Femur (tissue), 1 donor: Measurements from ENCODE around the gene THSD4.

ENCODE experiments used
- DNase-seq: peaks from one replicate; pipeline ENCODE4 v3.0.0-alpha.2; 2017

THSD4 gene

DNA sequence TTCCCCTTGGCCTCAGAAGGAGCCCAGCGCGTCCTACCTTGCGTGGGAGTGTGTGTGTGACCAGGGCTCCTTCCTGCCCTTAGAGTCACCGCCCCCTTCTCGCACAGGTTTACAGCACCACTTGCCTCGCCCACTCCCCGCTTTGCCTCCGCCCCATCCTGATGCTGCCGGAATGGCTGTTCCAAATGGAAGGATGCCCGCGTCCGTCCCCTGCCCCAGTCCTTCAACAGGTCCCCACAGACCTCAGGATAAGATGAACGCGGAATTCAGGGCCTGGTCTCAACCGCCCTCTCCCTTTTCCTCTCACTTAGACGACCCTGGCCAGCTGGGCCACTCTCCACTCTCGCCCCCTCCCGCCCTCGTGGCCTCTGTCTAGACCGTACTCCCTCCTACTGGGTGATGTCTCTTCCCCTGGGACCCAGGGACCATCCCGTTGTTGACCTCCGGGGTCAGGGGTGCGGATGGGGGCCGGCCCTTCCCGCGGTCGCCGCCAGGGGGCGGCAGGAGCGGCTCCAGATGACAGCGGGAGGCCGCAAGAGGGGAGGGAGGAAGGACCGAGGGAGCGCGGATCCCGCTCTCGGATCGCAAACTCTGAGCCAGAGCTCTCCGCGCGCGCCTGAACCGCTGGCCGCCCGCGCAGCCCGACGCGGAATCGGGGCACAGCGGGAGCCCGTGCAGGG is at the start of gene THSD4:
Gene THSD4, plus strand, starts transcription at position 585 of the 680 bp plus-strand sequence.
- peak; percentile 82 for DNase-seq

DNA sequence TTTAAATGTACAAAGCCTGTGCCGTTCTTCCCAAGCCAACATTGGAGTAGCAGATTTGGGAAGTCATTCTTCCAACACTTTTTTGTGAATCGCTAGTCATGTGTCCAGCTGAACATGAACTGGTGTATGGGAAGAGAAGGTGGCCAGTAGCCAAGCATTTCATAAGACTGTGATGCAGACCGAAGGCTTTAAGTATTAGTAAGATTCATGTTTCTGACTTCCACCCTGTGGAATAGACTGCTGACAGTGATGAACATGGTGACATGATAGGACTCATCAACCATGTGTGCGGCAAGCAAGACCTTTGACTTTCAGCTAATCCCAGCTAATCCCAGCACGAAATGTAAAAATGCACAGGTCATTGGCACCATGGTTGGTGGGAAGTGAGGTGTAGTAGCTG is 48.3 kb upstream of the THSD4 start:
- DNase-seq = no peak

DNA sequence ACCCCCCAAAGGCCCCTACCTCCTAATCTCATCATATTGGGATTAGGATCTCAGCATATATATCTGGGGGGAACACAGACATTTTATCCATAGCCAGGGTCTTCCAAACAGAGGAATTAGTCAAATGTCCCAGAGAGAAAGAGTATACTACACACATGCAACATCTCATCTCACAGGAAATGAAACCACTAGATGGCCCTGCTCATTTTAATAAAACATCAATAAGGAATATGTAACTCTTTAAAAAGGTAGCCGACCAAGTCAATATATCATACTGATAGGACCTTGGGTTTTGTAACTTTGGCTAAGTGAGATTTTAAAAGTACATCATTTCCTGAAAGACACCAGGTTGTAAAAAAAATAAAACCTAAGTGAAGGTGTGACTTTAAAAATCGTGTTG is 45.6 kb upstream of the THSD4 start:
- DNase-seq = no peak

DNA sequence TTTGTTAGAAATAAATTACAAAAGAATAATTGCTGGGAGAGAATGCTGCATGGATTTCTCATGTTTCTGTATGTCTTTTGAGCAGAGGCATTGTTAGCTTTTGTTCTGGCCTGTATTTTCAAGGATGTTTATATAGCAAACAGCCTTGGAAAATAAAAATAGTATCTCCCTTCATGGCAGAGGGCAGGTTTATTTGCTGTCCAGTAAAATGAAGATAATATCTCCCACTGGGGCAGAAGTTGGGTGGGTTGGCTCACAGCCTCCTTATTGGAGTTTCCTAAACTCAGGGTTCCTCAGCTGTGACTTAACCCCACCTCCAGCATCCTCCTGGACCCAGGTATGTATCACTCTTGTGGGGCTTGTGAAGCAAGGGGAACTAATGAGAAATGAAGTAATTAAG is 43.7 kb upstream of the THSD4 start:
- no peak for DNase-seq

DNA sequence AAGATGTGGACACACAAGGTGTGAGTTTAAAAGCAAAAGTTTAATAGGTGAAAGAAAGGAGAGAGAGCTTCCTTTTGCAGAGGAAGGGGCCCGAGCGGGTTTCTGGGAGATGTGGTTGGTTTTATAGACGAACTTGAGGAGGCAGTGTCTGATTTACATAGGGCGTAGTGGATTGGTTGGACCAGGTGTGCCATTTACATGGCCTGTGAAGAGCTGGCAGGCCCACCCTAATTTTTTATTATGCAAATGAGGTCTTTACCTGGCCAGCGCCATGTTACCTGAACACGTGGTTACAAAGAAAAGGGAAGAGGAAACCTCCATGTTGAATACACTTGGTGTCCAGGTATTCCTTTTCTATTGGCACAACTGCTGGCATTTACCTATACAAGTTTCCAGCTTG is 42.8 kb upstream of the THSD4 start:
- DNase-seq = no peak

DNA sequence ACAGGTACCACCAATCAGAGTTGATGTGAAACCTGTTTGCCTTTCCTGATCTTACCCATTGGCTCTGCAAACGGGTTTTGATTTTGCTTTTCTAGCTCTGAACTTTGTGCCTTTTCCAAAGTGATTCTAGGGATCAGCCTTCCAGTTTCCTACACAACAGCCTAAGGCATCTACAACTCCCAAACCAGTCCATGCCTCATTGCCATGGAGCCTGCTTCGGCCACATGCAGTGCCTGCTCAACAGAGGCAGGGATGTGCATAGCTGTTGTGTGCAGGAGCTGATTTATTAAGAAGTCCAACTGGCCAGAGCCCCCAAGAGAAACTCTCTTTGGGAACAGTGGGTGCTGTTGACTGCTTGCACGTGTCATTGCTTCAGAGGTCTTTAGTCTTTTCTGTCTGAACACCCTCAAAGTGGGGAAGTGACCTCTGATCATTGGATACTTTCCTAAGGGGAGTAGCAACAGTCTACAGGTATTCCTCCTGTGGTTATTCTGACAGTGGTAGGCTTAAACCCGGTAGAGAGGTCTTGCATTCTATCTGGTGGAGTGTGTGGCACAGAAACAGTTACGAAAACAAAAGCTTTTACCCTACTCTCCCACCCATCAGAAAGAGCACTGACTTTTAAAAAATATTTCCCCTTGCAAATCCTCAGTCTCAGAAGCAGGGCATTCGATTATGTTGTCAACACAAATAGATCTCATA is 36.6 kb upstream of the THSD4 start:
- no peak for DNase-seq

DNA sequence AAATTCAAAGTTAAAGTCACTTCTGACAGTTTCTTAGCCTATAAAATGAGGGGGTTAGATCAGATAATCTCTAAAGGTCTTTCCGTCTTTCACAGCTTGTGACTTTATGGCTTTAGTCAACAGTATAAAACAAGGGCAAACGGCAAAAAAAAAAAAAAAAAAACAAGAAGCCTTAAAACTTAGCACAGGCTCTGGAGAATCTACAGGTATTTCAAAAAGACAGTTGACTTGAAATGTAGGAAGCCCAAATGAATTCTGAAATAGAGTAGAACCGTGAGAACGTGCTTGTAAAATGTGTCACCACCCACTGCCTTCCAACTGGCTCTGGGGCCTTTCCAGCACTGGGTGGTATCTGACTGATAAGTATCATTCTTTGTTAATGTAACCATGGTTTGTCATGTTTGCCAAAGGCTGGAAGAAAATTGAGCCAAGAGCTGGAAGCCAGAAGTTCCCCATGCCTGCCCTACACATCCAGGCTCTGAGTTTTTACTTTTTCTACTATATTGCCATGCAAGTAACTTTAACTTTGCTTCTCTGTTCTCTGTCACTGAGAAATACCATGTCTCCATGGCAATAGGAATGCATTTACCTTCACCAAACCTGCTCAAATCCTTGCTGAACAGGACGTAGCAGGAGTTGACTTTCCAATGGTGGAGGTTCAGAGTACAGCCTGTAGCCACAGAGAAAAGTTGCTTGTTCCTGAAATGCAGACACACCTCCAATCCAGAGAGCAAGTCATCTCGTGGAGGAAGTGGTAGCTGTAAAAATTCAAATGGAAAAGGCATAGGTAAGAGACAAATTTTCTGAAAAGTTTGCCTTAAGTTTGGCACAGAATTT is 35.8 kb upstream of the THSD4 start:
- DNase-seq = no peak

DNA sequence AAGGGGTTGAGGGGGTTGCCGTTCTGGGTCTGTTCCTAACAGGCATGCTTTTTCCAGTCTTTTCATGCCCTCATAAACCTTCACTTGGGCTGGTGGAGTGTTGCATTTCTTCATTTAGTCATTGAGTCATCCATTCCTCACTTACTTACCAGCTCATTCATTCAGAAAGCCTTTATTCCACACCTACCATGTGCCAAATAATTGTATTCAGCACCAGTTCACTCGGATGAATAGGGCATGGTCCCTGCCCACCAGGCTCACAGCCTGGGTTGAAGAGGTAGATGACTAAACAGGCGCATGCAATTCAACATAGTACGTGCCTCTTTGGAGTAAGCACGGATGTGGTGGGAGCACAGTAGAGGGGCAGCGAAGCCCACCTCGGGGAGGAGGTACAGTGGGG is 35.1 kb upstream of the THSD4 start:
- no peak for DNase-seq

DNA sequence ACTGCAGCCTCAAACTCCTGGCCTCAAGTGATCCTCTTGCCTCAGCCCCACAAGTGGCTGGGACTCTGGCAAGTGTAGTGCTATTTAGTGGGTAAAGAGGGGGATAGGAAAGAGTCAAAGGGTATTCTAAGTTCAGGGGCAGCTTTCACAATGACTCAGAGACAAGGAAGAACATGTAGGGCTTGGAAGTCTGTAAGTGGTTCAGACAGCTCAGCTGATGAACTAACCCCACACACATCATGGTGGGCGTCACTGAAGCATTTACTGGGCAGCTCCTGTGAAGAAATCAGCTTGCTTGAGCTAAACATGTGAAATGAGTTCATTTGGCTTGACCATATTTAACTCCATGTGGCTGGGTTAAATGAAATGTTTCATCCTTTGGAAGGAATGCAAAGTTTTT is 34.6 kb upstream of the THSD4 start:
- no peak for DNase-seq

DNA sequence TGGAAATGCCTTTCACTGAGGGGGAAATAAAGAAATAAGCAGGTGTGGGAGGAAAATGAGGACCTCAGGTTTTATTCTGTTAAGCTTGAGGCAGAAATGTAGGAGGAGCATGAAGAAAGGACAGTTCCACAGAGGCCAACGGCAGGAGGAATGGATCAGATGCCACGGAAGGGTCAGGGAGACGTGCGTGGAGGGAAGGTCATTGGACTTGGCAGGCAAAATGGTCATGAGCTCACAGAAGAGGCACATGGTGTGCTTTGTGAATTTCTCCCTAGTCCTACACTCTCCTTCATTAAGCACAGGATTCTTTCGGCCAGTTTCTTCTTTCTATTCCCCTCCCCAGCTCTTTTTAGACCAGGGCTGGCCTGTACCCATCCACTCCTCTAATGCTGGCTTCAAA is 32.5 kb upstream of the THSD4 start:
- DNase-seq = no peak

DNA sequence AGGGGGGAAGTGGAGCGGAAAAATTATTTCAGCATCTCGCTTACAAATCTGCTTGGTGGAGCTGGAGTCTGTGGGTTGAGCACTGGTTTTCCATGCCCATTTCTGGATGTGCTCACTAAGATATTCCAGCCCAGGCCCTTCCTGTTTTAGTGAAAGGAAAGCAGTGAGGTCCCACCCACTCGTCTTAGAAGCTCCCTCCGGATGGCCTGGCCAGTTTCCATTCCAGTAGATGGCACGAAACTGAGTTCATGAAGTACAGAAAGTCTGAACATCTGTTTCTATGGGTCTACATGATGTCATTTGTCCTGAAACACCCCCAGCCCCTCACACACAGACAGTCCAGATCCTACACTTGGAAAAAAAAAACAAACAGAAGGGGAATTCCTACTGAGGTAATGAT is 31.9 kb upstream of the THSD4 start:
- DNase-seq = peak; percentile 72

DNA sequence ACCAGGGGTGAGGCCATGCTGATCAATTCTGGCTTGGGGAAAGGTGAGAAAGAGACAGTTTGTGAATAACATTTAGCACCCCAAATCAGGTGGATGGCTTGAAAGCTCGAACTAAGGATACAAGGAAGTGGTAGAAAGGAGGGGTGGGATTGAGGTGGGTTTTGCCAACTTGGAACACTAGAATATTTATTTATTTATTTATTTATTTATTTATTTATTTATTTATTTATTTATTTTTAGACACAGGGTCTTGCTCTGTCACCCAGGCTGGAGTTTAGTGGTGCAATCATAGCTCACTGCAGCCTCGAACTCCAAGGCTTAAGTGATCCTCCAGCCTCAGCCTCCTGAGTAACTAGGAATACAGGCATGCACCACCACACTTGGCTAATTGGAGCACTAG is 31.0 kb upstream of the THSD4 start:
- DNase-seq = no peak

DNA sequence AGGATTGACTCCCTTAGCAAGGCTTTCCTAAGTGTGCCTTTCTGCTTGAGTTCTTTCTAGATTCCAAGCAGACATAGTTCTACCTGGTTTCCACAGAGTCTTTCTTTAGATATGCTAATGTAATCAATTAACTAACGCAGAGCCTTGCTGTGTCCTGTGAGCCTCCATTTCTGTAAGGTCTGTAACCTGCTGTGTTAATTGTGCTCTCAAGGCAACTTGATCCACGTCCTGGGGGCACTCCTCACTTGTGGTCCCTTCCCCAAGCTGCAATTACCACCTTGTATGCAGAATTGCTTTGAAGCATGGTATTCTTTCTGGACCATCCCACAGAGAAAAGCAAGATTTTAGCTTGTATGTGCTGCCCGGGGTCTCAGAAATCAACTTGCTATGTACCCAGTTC is 29.5 kb upstream of the THSD4 start:
- no peak for DNase-seq

DNA sequence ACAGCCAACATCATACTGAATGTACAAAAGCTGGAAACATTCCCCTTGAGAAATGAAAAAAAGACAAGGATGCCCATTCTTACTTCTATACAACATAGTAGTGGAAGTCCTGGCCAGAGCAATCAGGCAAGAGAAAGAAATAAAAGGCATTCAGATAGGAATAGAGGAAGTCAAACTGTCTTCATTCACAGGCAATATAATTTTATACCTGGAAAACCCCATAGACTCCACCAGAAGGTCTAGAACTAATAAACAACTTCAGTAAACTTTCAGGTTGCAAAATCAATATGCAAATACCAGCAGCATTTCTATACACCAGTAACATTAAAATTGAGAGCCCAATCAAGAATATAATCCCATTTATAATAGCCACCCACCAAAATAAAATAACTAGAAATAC is 27.1 kb upstream of the THSD4 start:
- no peak for DNase-seq

DNA sequence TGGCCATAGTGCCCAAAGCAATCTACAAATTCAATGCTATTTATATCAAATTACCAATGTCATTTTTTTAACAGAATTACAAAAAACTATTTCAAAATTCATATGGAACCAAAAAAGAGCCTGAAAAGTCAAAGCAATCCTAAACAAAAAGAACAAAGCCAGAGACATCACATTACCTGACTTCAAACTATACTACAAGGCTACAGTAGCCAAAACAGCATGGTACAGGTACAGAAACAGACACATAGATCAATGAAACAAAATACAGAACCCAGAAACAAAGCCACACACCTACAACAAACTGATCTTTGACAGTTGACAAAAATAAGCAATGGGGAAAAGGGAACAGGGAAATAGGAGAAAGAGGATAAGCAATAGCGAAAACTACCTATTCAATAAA is 26.6 kb upstream of the THSD4 start:
- DNase-seq = no peak

DNA sequence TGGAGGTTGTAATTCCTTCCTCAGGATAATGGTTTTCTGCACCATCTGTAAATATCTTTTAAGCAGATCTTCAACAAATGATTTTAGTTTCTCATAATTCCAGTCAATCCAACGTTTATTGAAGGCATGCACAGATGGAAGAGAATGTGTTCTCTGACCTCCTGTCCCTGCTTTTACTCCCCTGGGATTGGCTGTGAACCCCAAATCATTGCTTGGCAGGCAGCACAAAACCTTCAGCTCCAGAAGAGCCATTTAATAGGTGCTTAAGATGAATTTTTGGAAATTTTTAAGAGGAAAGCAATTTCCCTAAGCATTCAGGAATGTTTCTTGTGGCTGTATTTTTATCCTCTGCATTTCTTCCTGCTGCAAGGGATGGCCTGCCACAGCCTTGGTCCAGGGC is 25.5 kb upstream of the THSD4 start:
- no peak for DNase-seq

DNA sequence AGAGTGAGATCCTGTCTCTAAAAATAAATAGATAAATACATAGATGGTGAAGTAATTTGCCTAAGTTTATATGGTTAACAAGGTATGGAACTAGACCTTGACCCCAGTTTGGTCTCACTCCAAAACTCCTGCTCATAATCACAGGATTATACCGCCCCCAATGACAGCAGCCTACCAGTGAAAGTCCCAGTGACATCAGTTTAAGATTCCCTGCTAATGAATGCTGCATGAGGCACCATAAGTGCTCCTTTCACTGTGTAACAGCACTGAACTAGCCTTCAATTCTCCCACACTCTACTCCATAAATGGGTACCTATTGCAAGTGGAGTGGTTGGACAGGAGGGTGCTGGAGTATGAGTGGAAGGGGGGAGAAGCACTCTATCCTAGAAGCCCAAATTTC is 23.7 kb upstream of the THSD4 start:
- no peak for DNase-seq

DNA sequence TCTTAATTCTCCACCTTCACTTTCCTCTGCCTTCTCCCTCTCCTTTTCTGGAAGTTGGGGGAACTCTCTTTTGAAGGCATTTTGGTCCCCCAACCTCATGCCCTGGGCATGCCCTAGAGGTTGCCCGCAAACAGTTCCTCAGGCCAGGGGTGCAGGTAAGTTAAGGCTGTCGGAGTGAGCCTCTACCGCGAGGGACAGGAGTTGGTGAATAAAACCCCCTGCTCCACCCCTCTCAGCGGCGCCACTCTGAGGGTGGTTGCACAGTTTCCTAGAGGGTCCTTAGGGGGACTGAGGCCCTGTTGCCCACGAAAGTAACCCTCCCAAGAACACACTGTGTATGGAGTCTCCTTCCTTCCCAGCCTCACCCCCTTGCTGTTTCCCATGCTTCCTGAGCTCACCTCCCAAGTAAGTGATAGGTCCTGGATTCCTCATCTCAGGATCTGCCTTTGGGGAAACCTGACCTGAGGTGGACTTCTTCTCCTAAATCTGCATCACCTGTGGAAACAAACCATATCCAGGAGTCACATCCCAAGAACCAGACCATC is 23.1 kb upstream of the THSD4 start:
- no peak for DNase-seq

DNA sequence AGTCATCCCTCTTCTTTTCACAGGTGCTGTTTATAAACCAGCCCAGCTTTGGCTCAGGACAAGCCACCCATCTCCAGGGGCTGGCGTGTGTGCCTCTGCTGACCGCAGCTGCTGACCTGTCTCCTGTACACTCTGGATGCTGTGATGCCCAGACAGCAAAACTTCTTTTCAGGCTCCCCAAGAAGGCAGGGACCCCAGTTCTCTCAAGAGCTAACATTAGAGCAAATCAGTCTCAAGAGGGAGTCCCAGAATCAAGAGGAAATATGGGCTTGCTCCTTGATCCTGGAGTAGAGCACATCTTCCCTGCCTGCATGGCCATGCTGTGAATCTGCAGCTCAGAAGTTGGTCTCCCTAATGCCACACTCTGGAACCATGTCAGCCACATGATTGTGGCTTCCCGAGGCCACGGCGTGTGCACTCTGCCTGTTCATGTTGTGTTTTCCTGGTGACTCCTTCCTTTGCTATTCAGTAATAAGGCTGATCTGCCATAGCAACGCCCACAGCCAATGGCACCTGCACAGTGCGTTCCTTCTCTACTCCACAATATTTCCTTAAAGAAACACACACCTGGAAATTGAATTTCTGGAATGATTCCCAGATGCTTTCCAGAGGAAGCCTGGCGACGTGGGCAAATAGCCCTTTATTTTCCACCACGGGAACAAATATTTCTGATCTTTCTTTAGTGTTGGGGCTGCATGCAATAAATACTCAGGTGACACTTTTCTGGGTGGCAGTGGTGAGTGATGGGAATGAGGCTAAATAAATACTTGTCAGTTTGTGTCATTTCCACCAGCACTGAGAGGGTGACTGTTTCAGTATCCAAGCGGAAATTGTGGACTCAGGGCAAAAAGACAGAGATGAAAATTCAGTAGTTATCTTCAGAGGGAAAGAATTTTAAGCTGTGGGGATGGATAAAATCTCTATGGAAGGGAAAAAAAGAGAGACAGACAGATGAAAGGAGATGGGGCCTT is 21.9 kb upstream of the THSD4 start:
- peak; percentile 28 for DNase-seq

DNA sequence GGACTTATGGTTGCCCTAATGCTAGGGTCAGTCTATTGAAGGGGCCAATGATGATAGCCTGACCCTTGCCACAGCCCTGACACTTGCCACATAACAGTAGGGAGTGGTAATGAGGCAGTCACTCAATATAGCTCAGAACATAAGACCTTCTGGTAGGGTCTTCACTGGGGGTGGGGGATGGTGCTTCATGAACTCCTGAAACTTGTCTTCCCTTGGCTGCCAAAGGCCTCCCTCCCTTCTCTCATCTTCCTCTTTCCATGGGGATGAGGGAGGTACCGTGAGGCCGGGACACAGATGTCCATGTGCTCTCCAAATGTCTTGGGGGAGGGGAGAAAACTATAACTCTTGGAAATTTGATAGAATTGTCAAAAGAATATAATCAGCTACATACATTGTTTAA is 21.1 kb upstream of the THSD4 start:
- no peak for DNase-seq

DNA sequence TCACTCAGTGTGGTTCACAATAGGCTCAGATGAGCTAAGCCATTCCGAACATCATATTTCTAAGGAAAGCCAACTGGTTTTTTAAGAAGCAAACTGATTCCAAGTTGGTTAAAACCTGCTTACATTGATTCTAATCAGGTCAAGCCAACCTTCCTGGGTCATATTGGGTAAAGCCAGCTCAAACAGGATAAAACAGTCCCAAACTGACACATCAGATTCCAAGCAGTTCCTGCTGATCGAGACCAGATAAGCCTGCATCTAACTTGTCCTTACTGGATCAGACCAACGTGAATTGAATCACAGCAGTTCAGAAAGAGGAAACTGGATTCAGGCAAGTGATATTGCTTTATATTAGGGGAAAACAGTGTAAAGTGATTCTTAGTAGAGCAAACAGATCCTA is 18.6 kb upstream of the THSD4 start:
- DNase-seq = no peak

DNA sequence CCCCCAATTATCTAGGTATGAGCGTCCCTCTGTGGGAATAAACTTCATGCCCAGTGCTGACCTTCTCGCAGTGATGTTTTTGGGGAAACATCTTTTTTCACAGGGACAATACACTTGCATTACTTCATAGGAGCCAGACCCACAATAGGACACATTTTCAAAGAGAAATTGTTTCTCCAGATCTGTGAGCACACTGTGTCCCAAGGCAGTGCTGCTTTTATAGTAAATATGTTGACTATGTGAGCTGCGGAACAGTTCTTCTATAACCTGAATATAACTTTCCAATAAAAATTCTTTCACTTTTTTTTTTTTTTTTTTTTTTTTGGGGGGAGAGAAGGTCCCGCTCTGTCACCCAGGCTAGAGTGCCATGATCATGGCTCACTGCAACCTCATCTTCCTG is 17.4 kb upstream of the THSD4 start:
- DNase-seq = no peak

DNA sequence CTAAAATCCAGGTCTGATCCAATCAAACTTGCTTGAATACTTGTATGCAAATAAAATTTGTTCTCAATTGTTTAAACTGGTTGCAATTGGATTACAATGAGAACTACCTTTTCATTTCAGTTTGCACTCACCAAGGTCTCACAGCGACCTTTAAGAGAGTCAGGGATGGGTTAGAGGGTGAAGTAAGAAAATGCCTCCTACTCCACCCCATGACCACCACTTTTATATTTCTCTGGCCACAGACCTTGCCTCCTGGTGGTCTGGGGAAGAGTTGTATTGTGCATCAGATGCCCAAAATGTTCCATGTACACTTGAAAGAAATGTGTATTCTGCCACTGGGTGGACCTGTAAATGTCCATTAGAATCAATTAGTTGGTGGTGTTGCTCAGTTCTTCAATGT is 16.4 kb upstream of the THSD4 start:
- no peak for DNase-seq
